ENCODE measurements around the gene UPK3BL1.
"Not testable (repeated sequence)": the region's sequence is repeated elsewhere in the genome, so short reads cannot be mapped to it uniquely, and the experiment has no call there.

The UPK3BL1 gene

GRCh38 chr7:102642691-102643090 is at the start of gene UPK3BL1:
TSS of gene UPK3BL1 (minus strand) at chr7:102642791. CDS start at chr7:102642741, 50 bp downstream.
- not testable (repeated sequence) for H3K4me3 ChIP-seq (ENCODE audit: low read depth, low read length)

- not testable (repeated sequence) for H3K4me3 ChIP-seq (ENCODE audit: low read depth, low read length)
Observed at GRCh38 chr7:102690602-102691001, 48.0 kb upstream of the UPK3BL1 start.

GRCh38 chr7:102689436-102690282 is 47.1 kb upstream of the UPK3BL1 start:
- not testable (repeated sequence) for H3K4me3 ChIP-seq (ENCODE audit: low read depth, low read length)

- not testable (repeated sequence) for H3K4me3 ChIP-seq (ENCODE audit: low read depth, low read length)
Observed at GRCh38 chr7:102688299-102689036, 45.9 kb upstream of the UPK3BL1 start.

- H3K4me3 ChIP-seq (ENCODE audit: low read depth, low read length), result not testable (repeated sequence)
Observed at GRCh38 chr7:102682560-102682959, 40.0 kb upstream of the UPK3BL1 start.

- H3K4me3 ChIP-seq (ENCODE audit: low read depth, low read length), result not testable (repeated sequence)
Observed at GRCh38 chr7:102680780-102681179, 38.2 kb upstream of the UPK3BL1 start.

- not testable (repeated sequence) for H3K4me3 ChIP-seq (ENCODE audit: low read depth, low read length)
Observed at GRCh38 chr7:102675545-102675944, 33.0 kb upstream of the UPK3BL1 start.

GRCh38 chr7:102673447-102674067 is 31.0 kb upstream of the UPK3BL1 start:
- not testable (repeated sequence) for H3K4me3 ChIP-seq (ENCODE audit: low read depth, low read length)

GRCh38 chr7:102671956-102672307 is 29.3 kb upstream of the UPK3BL1 start:
- not testable (repeated sequence) for H3K4me3 ChIP-seq (ENCODE audit: low read depth, low read length)

GRCh38 chr7:102671166-102671955 is 28.8 kb upstream of the UPK3BL1 start, which contains the start of gene POLR2J2:
TSS of gene POLR2J2 (minus strand) at chr7:102671663. CDS start at chr7:102671601, 62 bp downstream.
- peak within 1 kb of the TSS; percentile 53 for H3K4me3 ChIP-seq (ENCODE audit: low read depth, low read length)

GRCh38 chr7:102667523-102667922 is 24.9 kb upstream of the UPK3BL1 start:
- H3K4me3 ChIP-seq (ENCODE audit: low read depth, low read length), result not testable (repeated sequence)

- H3K4me3 ChIP-seq (ENCODE audit: low read depth, low read length), result not testable (repeated sequence)
Observed at GRCh38 chr7:102666850-102667249, 24.3 kb upstream of the UPK3BL1 start.

- H3K4me3 ChIP-seq (ENCODE audit: low read depth, low read length), result not testable (repeated sequence)
Observed at GRCh38 chr7:102664765-102665164, 22.2 kb upstream of the UPK3BL1 start.

GRCh38 chr7:102649924-102650323 is 7.3 kb upstream of the UPK3BL1 start, which contains the start of gene SPDYE2B:
TSS of gene SPDYE2B (plus strand) at chr7:102650319. CDS start at chr7:102652349, 2,030 bp downstream.
- H3K4me3 ChIP-seq (ENCODE audit: low read depth, low read length), result not testable (repeated sequence)

- H3K4me3 ChIP-seq (ENCODE audit: low read depth, low read length), result not testable (repeated sequence)
Observed at GRCh38 chr7:102647813-102648212, 5.2 kb upstream of the UPK3BL1 start.

GRCh38 chr7:102643404-102643803 is 813 bp upstream of the UPK3BL1 start:
- H3K4me3 ChIP-seq (ENCODE audit: low read depth, low read length), result not testable (repeated sequence)

GRCh38 chr7:102638848-102639247 is 3.7 kb downstream of the UPK3BL1 start:
- not testable (repeated sequence) for H3K4me3 ChIP-seq (ENCODE audit: low read depth, low read length)

- not testable (repeated sequence) for H3K4me3 ChIP-seq (ENCODE audit: low read depth, low read length)
Observed at GRCh38 chr7:102636956-102637355, 5.6 kb downstream of the UPK3BL1 start.

GRCh38 chr7:102635354-102635753 is 7.2 kb downstream of the UPK3BL1 start:
- not testable (repeated sequence) for H3K4me3 ChIP-seq (ENCODE audit: low read depth, low read length)

- H3K4me3 ChIP-seq (ENCODE audit: low read depth, low read length), result not testable (repeated sequence)
Observed at GRCh38 chr7:102634299-102634698, 8.3 kb downstream of the UPK3BL1 start.

Measured in WI38 (cell line).